Endothelial cell of umbilical vein (primary cell): ENCODE measurements around the gene RUNX2. TPM values are rescaled to one million over a fixed set of nuclear protein-coding genes. Genes with fewer than 3 reads are reported as not detected.

Source experiments
- BruUV-seq: library from RNA; stranded (reverse); fragments of 400-500 nt; replicated peaks from 2 replicates; lab custom pipeline; 2021; lab: Mats Ljungman, UMichigan
- CTCF ChIA-PET: fragments of 300-600, 350-600 bp; sonication (Branson Sonifier 250); formaldehyde crosslinking; loops from one replicate; lab custom pipeline; 2021; ENCODE audit warnings: antibody characterized with exemption, inconsistent platforms; lab: Charles Lee
- POLR2A ChIA-PET: fragments of 300-600, 350-600 bp; sonication (Branson Sonifier 250); formaldehyde crosslinking; loops from one replicate; lab custom pipeline; 2021; ENCODE audit warnings: antibody characterized with exemption, inconsistent platforms; lab: Charles Lee
- DNase-seq: peaks from one replicate; pipeline ENCODE4 v3.0.0-alpha.2; 2011; ENCODE audit warnings: low read depth, low spot score
- FAIRE-seq: peaks from 2 replicates; lab custom pipeline; 2011; peaks lifted over from hg19 to GRCh38; lab: Jason Lieb, UNC
- H2AFZ ChIP-seq: 2 replicates; pipeline ENCODE4 v1.6.0; 2012; ENCODE audit warnings: low read depth, low read length, control low read depth, inconsistent platforms
- H3K27ac ChIP-seq: 2 replicates; pipeline ENCODE4 v1.5.1; 2011; ENCODE audit warnings: low read depth, mild to moderate bottlenecking, control low read depth, low read length, moderate library complexity; ENCODE audit not compliant: insufficient read depth
- H3K27me3 ChIP-seq, 2 experiments: 2 replicates each; pipeline versions ENCODE4 v1.6.0 to v1.6.1; 2011; ENCODE audit warnings: low read length in 2 of 2, mixed read lengths in 1 of 2; ENCODE audit not compliant: control insufficient read depth in 2 of 2, insufficient read depth in 2 of 2
- H3K36me3 ChIP-seq, 2 experiments: 2 replicates in 1 of 2; 3 replicates in 1 of 2; pipeline ENCODE4 v1.5.1; 2011; ENCODE audit warnings: low read length in 2 of 2, mild to moderate bottlenecking in 1 of 2, moderate library complexity in 1 of 2; ENCODE audit not compliant: control insufficient read depth in 2 of 2, insufficient read depth in 2 of 2; ENCODE audit errors: extremely low read depth in 1 of 2
- H3K4me1 ChIP-seq: 3 replicates; pipeline ENCODE4 v1.5.1; 2011; ENCODE audit warnings: mild to moderate bottlenecking, low read length; ENCODE audit not compliant: control insufficient read depth, insufficient read depth; ENCODE audit errors: extremely low read depth
- H3K4me2 ChIP-seq: 2 replicates; pipeline ENCODE4 v1.6.1; 2011; ENCODE audit warnings: low read length, control low read depth, mixed read lengths; ENCODE audit not compliant: insufficient read depth
- H3K4me3 ChIP-seq, 3 experiments: fragments of 200-600 bp in 1 of 3; sonication (generic), shearing (Covaris generic) in 1 of 3; replicated peaks in 1 of 3; 2 replicates each; pipeline ENCODE4 v1.5.1; 2011 to 2016; ENCODE audit warnings: control low read depth in 3 of 3, low read length in 3 of 3, mild to moderate bottlenecking in 2 of 3, inconsistent platforms in 1 of 3, low read depth in 1 of 3, moderate library complexity in 1 of 3; ENCODE audit not compliant: insufficient read depth in 1 of 3
- H3K79me2 ChIP-seq: 2 replicates; pipeline ENCODE4 v1.6.0; 2012; ENCODE audit warnings: low read length, inconsistent platforms; ENCODE audit not compliant: control insufficient read depth, insufficient read depth
- H3K9ac ChIP-seq: replicated peaks from 2 replicates; pipeline ENCODE3; 2011; ENCODE audit warnings: low read length, control low read depth; ENCODE audit not compliant: insufficient read depth; ENCODE audit errors: extremely low read depth
- H3K9me1 ChIP-seq: replicated peaks from 3 replicates; pipeline ENCODE4 v1.6.0; 2011; ENCODE audit warnings: mild to moderate bottlenecking, low read length; ENCODE audit not compliant: control insufficient read depth, insufficient read depth; ENCODE audit errors: extremely low read depth
- H3K9me3 ChIP-seq: replicated peaks from 2 replicates; pipeline ENCODE4 v1.5.1; 2012; ENCODE audit warnings: low read length, inconsistent platforms; ENCODE audit not compliant: control insufficient read depth, insufficient read depth
- H4K20me1 ChIP-seq: replicated peaks from 2 replicates; pipeline ENCODE3; 2011; ENCODE audit warnings: mild to moderate bottlenecking, low read length; ENCODE audit not compliant: control insufficient read depth, insufficient read depth; ENCODE audit errors: extremely low read depth
- FOS ChIP-seq: IDR thresholded peaks from 2 replicates; pipeline ENCODE4 v1.6.1; 2011; ENCODE audit warnings: mild to moderate bottlenecking, low read length, moderate library complexity, borderline replicate concordance; ENCODE audit not compliant: insufficient read depth
- JUN ChIP-seq: IDR thresholded peaks from 2 replicates; pipeline ENCODE4 v1.6.1; 2011; ENCODE audit warnings: borderline replicate concordance, low read depth; ENCODE audit not compliant: insufficient read length, insufficient read depth
- MAX ChIP-seq: IDR thresholded peaks from 2 replicates; pipeline ENCODE4 v1.6.1; 2011; ENCODE audit not compliant: insufficient read depth, insufficient read length
- MYC ChIP-seq: IDR thresholded peaks from one replicate; pipeline ENCODE4 v1.6.1; 2011; ENCODE audit warnings: mild to moderate bottlenecking, low read depth, low read length
- POLR2AphosphoS5 ChIP-seq: IDR thresholded peaks from 2 replicates; pipeline ENCODE4 v1.6.1; 2012; ENCODE audit warnings: low read depth, mild to moderate bottlenecking, control low read depth, low read length, moderate library complexity; ENCODE audit not compliant: insufficient read depth
- dilution Hi-C: fragments of 300-500 bp; cut with MboI; formaldehyde crosslinking; loops from one replicate; pipeline ENCODE4 v1.15.0; 2019; ENCODE audit warnings: low sequenced_read_pairs; ENCODE audit not compliant: extremely low pct_ligation_motif_present
- intact Hi-C: fragments of 100-400 bp; cut with micrococcal nuclease; formaldehyde crosslinking; loops from one replicate; pipeline ENCODE4 v1.10.0; 2022
- polyA plus RNA-seq, 4 experiments: library from polyadenylated mRNA; depleted of rRNA in 3 of 4; stranded (reverse) in 3 of 4; unstranded in 1 of 4; fragments of >200 nt; gene quantifications; 2 replicates each; pipeline versions ENCODE4 v1.2.1 to v1.2.3, GENCODE V29; 2011 to 2012; ENCODE audit warnings: missing spikeins in 1 of 4
- total RNA-seq: library from RNA; stranded (reverse); gene quantifications from 2 replicates; pipeline ENCODE4 v1.2.3, GENCODE V29; 2021
- TF ChIP-seq, protein P1 (sequence below), 2 donors: IDR thresholded peaks; 1 replicate in 1 of 2; 2 replicates in 1 of 2; pipeline ENCODE4 v1.5.1; 2011; ENCODE audit warnings: low read length in 2 of 2, mild to moderate bottlenecking in 2 of 2, moderate library complexity in 2 of 2, control low read depth in 1 of 2, inconsistent platforms in 1 of 2, low read depth in 1 of 2; ENCODE audit not compliant: insufficient read depth in 1 of 2; ENCODE audit errors: extremely low read depth in 1 of 2

Gene RUNX2
- total and polyA plus RNA-seq, 2 donors (not counting 3 experiments of a cell fraction or from before 2014, with no cell fraction given): 0.06 TPM; not detected in 1

DNA sequence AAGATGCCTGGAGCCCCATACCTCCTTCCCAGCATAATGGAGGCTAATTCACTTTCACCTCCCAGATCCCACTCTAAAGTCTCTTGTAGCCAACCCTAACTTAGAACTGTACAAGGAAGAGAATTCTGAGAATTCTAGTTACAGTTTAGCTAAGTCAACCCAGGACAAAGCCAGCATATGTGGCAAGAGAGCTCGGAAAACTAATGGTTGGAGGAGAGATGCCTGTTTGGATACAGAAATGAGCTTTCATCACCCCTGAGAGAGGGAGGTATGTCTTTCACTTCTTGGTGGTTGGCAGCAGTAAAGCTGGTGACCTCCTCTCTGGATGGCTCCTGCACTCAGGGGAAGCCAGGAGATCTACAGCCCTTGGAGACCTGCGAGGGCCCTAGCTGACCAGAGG lies 302.2 kb downstream of the RUNX2 start:
- ChIA-PET POLR2A (no interaction called here), CTCF (no interaction called here)
- Histone ChIP-seq H3K79me2 (no peaks in the 10 kb centered on the region), H3K9ac (no peak overlapping the region), H3K4me1 (no peaks in the 10 kb centered on the region), H3K27ac (no peak overlapping the region), H3K4me3 (no peak overlapping the region), H3K9me3 (no peaks in the 10 kb centered on the region), H4K20me1 (no peaks in the 10 kb centered on the region), H3K9me1 (no peaks in the 10 kb centered on the region), H3K36me3 (no peaks in the 10 kb centered on the region), H3K4me2 (no peak overlapping the region), H3K27me3 (peaks cover 4 to 9% of the 10 kb centered on the region in 2 experiments), H2AFZ (no peak overlapping the region)
- intact Hi-C loops: no loop called here
- DNase-seq: no peak
- BruUV-seq: no TSS peak
- TF ChIP-seq MAX: no peak
- dilution Hi-C loops: no loop called here
- no peak for FAIRE-seq

DNA sequence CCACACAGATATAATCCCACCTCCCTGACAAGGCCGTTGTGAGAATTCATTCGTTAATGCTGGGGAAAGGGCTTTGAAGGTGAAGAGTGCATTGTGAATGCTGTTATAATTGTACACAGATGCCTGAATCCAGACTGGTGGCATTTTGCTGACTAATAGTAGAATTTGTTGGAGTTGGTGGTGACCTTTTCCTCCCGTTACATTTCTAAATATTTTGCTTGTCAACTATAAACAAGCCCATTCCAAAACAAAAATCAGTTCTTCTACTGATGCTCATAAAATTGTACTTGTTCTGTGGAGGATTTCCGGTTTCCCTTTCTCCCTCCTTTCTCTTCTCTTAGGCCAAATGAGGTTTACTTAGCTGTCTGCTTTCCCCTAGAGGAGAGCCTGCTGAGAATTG lies 302.7 kb downstream of the RUNX2 start:
- TF ChIP-seq JUN: no peak
- TF ChIP-seq, protein P1, sequence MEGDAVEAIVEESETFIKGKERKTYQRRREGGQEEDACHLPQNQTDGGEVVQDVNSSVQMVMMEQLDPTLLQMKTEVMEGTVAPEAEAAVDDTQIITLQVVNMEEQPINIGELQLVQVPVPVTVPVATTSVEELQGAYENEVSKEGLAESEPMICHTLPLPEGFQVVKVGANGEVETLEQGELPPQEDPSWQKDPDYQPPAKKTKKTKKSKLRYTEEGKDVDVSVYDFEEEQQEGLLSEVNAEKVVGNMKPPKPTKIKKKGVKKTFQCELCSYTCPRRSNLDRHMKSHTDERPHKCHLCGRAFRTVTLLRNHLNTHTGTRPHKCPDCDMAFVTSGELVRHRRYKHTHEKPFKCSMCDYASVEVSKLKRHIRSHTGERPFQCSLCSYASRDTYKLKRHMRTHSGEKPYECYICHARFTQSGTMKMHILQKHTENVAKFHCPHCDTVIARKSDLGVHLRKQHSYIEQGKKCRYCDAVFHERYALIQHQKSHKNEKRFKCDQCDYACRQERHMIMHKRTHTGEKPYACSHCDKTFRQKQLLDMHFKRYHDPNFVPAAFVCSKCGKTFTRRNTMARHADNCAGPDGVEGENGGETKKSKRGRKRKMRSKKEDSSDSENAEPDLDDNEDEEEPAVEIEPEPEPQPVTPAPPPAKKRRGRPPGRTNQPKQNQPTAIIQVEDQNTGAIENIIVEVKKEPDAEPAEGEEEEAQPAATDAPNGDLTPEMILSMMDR (IDR thresholded peaks at IDR 0.05; ENCODE audit: extremely low read depth in 1 of 2, insufficient read depth in 1 of 2, low read depth in 1 of 2, low read length in 2 of 2): no peak
- TF ChIP-seq MYC: no peak
- no peak for TF ChIP-seq FOS
- TF ChIP-seq POLR2AphosphoS5: no peak
- TF ChIP-seq MAX: no peak
- no peaks in the 10 kb centered on the region for H3K79me2 ChIP-seq
- ChIA-PET CTCF (no interaction called here), POLR2A (no interaction called here)
- no peaks in the 10 kb centered on the region for H3K36me3 ChIP-seq
- H3K9ac ChIP-seq: no peak overlapping the region
- no peak overlapping the region for H2AFZ ChIP-seq
- no peak overlapping the region for H3K27ac ChIP-seq
- intact Hi-C loops: no loop called here
- DNase-seq (no peak), FAIRE-seq (no peak)
- no peaks in the 10 kb centered on the region for H3K9me1 ChIP-seq
- H3K4me3 ChIP-seq: no peak overlapping the region
- H3K27me3 ChIP-seq: peaks cover 8 to 9% of the 10 kb centered on the region in 2 experiments
- no peaks in the 10 kb centered on the region for H4K20me1 ChIP-seq
- H3K9me3 ChIP-seq: no peaks in the 10 kb centered on the region
- dilution Hi-C loops: no loop called here
- no TSS peak for BruUV-seq
- no peak overlapping the region for H3K4me2 ChIP-seq
- no peaks in the 10 kb centered on the region for H3K4me1 ChIP-seq
